Astrocyte of the cerebellum (primary cell): Measurements from ENCODE around the gene SCNN1B.
"Not testable (repeated sequence)": the region's sequence is repeated elsewhere in the genome, so short reads cannot be mapped to it uniquely, and the experiment has no call there.

Experiments
- DNase-seq: peaks from one replicate; pipeline ENCODE4 v3.0.0-alpha.2; 2011; ENCODE audit warnings: low read depth
- H3K4me3 ChIP-seq: 2 replicates; pipeline ENCODE4 v1.5.1; 2011; ENCODE audit warnings: mild to moderate bottlenecking, low read depth, low read length, moderate library complexity
- CTCF ChIP-seq: IDR thresholded peaks from 2 replicates; pipeline ENCODE4 v1.5.1; 2012; ENCODE audit warnings: low read length, low read depth, moderate library complexity, mild to moderate bottlenecking; ENCODE audit errors: missing control alignments
- in situ Hi-C: cut with HindIII; loops from 2 replicates; pipeline ENCODE4 v1.10.0; 2017; ENCODE audit warnings: low sequenced_read_pairs

The SCNN1B gene

DNA sequence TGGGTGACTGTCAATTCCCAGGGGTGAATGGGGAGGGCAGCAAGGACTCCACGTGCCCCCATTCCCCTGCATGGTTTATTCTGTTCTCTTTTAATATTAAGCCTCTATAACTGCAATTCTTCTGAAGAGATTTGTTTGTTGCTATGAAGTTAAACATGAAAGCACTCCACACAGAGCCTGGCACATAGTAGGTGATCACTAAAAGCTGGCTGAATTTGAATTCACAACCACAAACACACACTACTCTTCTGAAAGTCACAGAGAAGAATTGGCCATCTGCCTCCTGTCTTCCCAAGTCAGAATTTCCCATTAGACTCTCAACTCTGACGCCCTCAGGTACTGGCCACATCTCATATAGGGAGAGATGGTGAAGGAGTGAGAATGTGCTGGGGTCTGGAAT is 95.4 kb downstream of the SCNN1B start:
- DNase-seq, result no peak
- in situ Hi-C loops, result no loop called here
- no peak for TF ChIP-seq CTCF
- no peak overlapping the region for H3K4me3 ChIP-seq

GRCh38 chr16:23398987-23399805 is 97.1 kb downstream of the SCNN1B start:
- H3K4me3 ChIP-seq, result no peak overlapping the region
- TF ChIP-seq CTCF, result peak; percentile 48
- no peak for DNase-seq
- in situ Hi-C loops, result no loop called here

DNA sequence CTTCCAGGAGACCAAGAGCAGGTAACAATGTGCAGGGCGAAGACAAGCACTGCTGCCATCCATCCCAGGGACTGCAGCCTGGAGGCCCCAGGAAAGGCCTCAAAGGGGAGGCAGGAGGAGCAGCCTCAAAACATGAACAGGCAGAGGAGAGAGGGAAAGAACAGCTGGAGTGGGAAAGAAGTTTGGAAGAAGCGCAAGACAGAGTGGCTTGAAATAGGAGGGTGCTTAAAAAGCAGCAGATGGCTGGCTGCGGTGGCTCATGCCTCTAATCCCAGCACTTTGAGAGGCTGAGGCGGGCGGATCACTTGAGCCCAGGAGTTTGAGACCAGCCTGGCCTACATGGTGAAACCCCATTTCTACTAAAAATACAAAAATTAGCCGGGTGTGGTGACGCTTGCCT is 98.3 kb downstream of the SCNN1B start:
- in situ Hi-C loops, H3K4me3 ChIP-seq, DNase-seq: not testable (repeated sequence)

GRCh38 chr16:23401139-23401538 is 99.0 kb downstream of the SCNN1B start:
- H3K4me3 ChIP-seq, result no peak overlapping the region
- in situ Hi-C loops, result no loop called here
- TF ChIP-seq CTCF, result no peak
- no peak for DNase-seq

DNA sequence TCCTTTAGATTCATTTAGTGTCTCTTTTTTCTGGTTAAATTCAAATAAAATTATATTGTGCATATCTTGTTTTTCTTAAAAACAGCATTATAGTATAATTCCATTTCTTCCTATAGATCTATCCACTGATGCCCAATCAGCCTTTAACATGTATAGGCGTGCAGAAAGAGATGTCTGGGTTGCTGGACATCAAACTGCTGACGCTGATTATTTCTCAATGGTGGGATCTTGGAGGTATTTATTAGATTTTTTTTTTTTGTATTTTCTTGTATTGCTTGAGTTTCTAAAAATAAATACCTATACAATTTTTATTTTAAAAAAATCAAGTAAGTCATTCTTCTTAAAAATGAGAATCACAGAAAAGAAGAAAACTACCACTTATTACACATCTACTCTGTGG is 100.0 kb downstream of the SCNN1B start:
- no peak for TF ChIP-seq CTCF
- in situ Hi-C loops, result no loop called here

GRCh38 chr16:23403547-23403946 is 101.4 kb downstream of the SCNN1B start:
- DNase-seq, result no peak
- TF ChIP-seq CTCF, result no peak
- no peak overlapping the region for H3K4me3 ChIP-seq
- in situ Hi-C loops, result no loop called here

More for the DNA sequence above, 100.0 kb downstream of the SCNN1B start:
- H3K4me3 ChIP-seq, result no peak overlapping the region
- DNase-seq, result no peak

DNA sequence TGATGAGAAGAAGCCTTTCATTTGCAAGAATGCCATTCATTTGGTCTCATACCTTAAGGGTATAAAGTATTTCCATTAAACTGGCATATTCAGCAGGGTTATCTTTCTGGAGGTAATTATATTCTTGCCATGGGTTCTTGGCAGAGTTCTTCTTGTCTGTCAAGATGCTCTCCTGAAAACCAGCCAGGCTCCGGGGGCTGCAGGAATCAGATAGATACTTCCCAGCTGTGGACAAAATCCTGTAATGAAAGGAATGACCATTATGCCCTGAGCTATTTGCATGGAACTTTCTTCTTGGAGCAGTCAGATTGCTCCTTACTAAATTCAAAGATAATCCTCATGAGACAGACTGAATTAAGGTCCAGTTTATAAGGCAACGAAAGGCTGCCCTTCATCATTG is 103.9 kb downstream of the SCNN1B start:
- no peak overlapping the region for H3K4me3 ChIP-seq
- TF ChIP-seq CTCF, result no peak
- no peak for DNase-seq
- in situ Hi-C loops, result no loop called here
